CD4-positive, CD25-positive, alpha-beta regulatory T cell (primary cell): ENCODE results near the gene TPRA1. TPM values are rescaled to one million over a fixed set of nuclear protein-coding genes. Genes with fewer than 3 reads are reported as not detected.

Source experiments
- ATAC-seq, 2 donors: fragments of 150-1000 bp; cut with Tn5 transposase; one replicate each; pipeline ENCODE4 v1.10.0; 2021; ENCODE audit warnings: low read depth in 2 of 2, moderate number of reproducible peaks in 2 of 2, moderate library complexity in 1 of 2
- DNase-seq, 3 donors: peaks; one replicate each; pipeline versions ENCODE4 v3.0.0 to v3.0.0-alpha.2; 2012 to 2022; ENCODE audit warnings: mixed read lengths in 1 of 3
- H3K27ac ChIP-seq: one replicate; pipeline ENCODE4 v1.7.0; 2013; ENCODE audit warnings: mild to moderate bottlenecking, low read length; ENCODE audit not compliant: insufficient read depth, poor library complexity, severe bottlenecking
- H3K27me3 ChIP-seq: one replicate; pipeline ENCODE4 v1.7.0; 2013; ENCODE audit warnings: low read length; ENCODE audit not compliant: control insufficient read depth, insufficient read depth
- H3K36me3 ChIP-seq: one replicate; pipeline ENCODE4 v1.7.0; 2013; ENCODE audit warnings: mild to moderate bottlenecking, low read length, moderate library complexity; ENCODE audit not compliant: control insufficient read depth, insufficient read depth
- H3K4me1 ChIP-seq: 2 replicates; pipeline ENCODE4 v1.7.0; 2013; ENCODE audit warnings: mild to moderate bottlenecking, low read length; ENCODE audit not compliant: insufficient read depth, control insufficient read depth, poor library complexity, severe bottlenecking
- H3K4me3 ChIP-seq: one replicate; pipeline ENCODE4 v1.7.0; 2013; ENCODE audit warnings: low read depth, mild to moderate bottlenecking, low read length, moderate library complexity
- H3K9me3 ChIP-seq, 2 experiments: 1 replicate in 1 of 2; 2 replicates in 1 of 2; pipeline ENCODE4 v1.7.0; 2013; ENCODE audit warnings: low read length in 2 of 2, mild to moderate bottlenecking in 1 of 2, moderate library complexity in 1 of 2; ENCODE audit not compliant: control insufficient read depth in 2 of 2
- H3K27ac Mint-ChIP-seq, 3 donors: one replicate each; pipeline ENCODE4 v1.8.0; 2020 to 2022; ENCODE audit warnings: mild to moderate bottlenecking in 3 of 3, mixed read lengths in 3 of 3, moderate library complexity in 2 of 3
- H3K27me3 Mint-ChIP-seq: one replicate; pipeline ENCODE4 v1.8.0; 2022; ENCODE audit warnings: mild to moderate bottlenecking, mixed read lengths
- H3K36me3 Mint-ChIP-seq: one replicate; pipeline ENCODE4 v1.8.0; 2020; ENCODE audit warnings: mixed read lengths
- H3K4me1 Mint-ChIP-seq, 4 donors: one replicate each; pipeline ENCODE4 v1.8.0; 2020 to 2022; ENCODE audit warnings: mixed read lengths in 4 of 4, mild to moderate bottlenecking in 1 of 4
- H3K4me3 Mint-ChIP-seq, 4 donors: one replicate each; pipeline ENCODE4 v1.8.0; 2020 to 2022; ENCODE audit warnings: mild to moderate bottlenecking in 4 of 4, mixed read lengths in 4 of 4, moderate library complexity in 3 of 4
- H3K9me3 Mint-ChIP-seq, 7 donors: one replicate each; pipeline ENCODE4 v1.8.0; 2020 to 2022; ENCODE audit warnings: mixed read lengths in 7 of 7, mild to moderate bottlenecking in 3 of 7, moderate library complexity in 2 of 7
- polyA plus RNA-seq, 4 donors: library from polyadenylated mRNA; unstranded; fragments of 300-500 nt; fragmentation: Illumina TruSeq; gene quantifications; one replicate each; pipeline ENCODE4 v1.2.3, GENCODE V29; 2021
- total RNA-seq: library from RNA; stranded (reverse); gene quantifications from one replicate; pipeline ENCODE4 v1.2.3, GENCODE V29; 2022

The TPRA1 gene
- total and polyA plus RNA-seq, 5 donors from 2014 or later, result 14.0 to 27.4 (median 24.0) TPM

DNA sequence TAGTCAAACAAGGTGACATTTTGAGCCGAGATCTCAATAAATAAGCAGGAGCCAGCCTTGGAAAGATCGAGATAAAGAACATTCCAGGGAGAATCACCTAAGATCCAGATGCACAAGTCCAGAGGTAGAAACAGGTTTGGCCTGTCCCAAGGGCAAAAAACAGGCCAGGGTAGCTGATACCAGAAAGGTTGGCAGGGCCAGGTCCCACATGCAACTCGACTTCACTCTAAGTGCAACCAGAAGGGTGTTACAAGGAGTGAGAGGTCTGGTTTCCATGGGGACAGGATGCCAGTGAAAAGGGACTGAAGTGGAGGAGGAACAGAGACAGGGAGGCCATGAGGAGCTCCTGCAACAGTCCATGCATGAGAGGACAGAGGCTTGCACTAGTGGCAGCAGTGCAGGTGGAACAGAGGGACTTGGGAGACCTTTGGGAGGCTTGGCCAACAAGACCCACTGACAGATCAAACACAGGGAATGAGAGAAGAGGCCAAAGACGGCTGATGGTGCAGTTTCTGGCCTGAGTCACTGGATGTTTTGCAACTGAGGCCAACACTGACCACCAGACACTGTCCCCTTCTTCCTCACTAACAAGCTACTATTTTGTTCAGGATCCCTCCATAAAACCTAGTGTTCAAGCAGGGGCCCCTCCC, 5.2 kb downstream of the TPRA1 start:
- Histone ChIP-seq H3K9me3 (no peaks in the 10 kb centered on the region), H3K36me3 (no peaks in the 10 kb centered on the region), H3K27ac (no peak overlapping the region), H3K27me3 (no peaks in the 10 kb centered on the region), H3K4me1 (peaks cover 14% of the 10 kb centered on the region), H3K4me3 (no peak overlapping the region)
- peaks cover 0 to 2% (median 0%) of the 10 kb centered on the region in 7 donors for H3K9me3 Mint-ChIP-seq
- no peaks in the 10 kb centered on the region for H3K27me3 Mint-ChIP-seq
- DNase-seq (no peak), ATAC-seq (no peak)
- H3K27ac Mint-ChIP-seq, result peak overlapping the region in 1 of 3 donors; percentile 62
- peaks cover 3 to 50% (median 26%) of the 10 kb centered on the region in 4 donors for H3K4me1 Mint-ChIP-seq
- no peaks in the 10 kb centered on the region for H3K36me3 Mint-ChIP-seq
- H3K4me3 Mint-ChIP-seq, result peak overlapping the region in 3 of 4 donors; percentile 5 to 39 (median 16)

DNA sequence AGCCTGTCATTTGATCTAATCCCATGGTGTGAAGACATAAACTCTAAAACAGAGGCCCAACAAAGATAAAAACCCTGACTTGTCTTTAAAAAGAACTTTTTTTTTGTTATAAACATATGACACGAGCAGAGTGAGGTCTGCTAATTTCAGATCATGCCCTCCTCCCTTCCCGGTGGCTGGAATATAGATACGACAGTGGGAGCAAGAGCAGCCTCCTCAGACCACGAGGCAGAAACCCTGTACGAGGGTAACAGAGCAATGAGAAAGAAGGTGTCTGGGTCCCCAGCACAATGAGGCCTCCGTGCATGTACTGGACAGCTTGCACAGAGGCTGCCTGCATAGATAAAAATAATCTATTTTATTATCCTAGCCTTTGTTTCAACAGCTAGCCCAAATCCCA, 5.8 kb downstream of the TPRA1 start:
- H3K4me1 Mint-ChIP-seq, result peaks cover 3 to 50% (median 26%) of the 10 kb centered on the region in 4 donors
- H3K36me3 Mint-ChIP-seq, result no peaks in the 10 kb centered on the region
- peaks cover 0 to 2% (median 0%) of the 10 kb centered on the region in 7 donors for H3K9me3 Mint-ChIP-seq
- Histone ChIP-seq H3K27me3 (no peaks in the 10 kb centered on the region), H3K36me3 (no peaks in the 10 kb centered on the region), H3K27ac (no peak overlapping the region), H3K9me3 (no peaks in the 10 kb centered on the region), H3K4me3 (no peak overlapping the region), H3K4me1 (peaks cover 13% of the 10 kb centered on the region)
- H3K27me3 Mint-ChIP-seq, result no peaks in the 10 kb centered on the region
- H3K4me3 Mint-ChIP-seq, result peak overlapping the region in 2 of 4 donors; percentile 5 to 39
- no peak for DNase-seq
- no peak for ATAC-seq
- peak overlapping the region in 1 of 3 donors; percentile 73 for H3K27ac Mint-ChIP-seq

DNA sequence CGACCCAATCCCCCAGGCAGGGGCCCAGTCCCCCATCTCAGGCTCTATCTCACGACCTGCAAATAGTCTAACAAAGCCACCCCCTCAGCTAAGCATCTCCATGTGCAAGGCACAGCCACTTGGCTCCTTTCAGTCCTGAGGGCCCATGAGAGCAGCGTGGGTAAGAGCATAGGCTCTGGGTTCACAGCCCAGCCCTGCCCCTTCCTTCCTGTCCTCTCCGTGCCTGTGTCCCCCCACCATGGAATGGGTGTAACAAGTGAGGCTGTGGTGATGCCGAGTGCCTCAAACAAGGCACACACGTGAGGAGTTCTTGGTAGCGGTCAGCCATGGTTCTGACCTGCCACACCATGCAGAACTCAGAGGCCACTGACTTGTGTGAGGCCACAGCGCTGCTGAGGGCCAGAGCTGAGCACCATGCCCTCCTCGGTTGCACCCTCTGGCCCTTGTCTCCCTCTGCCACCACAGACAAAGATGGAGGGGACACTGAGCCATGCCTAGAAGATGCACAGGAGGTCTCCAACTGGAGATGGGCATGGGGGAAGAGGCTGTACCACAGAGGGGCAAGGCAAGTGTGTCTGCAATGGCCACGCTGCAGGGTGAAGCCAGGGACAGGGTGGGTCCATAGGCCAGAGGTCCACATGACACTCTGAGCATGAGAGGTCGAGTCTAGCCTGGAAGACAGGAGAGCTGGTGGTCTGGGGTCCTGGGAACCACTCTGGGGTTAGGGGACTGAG, 10.0 kb downstream of the TPRA1 start:
- H3K4me1 Mint-ChIP-seq, result peaks cover 0 to 36% (median 20%) of the 10 kb centered on the region in 4 donors
- Histone ChIP-seq H3K4me1 (peaks cover 1% of the 10 kb centered on the region), H3K36me3 (no peaks in the 10 kb centered on the region), H3K27me3 (no peaks in the 10 kb centered on the region), H3K27ac (no peak overlapping the region), H3K9me3 (no peaks in the 10 kb centered on the region), H3K4me3 (no peak overlapping the region)
- H3K4me3 Mint-ChIP-seq, result no peak overlapping the region
- ATAC-seq, result no peak
- no peaks in the 10 kb centered on the region for H3K27me3 Mint-ChIP-seq
- H3K9me3 Mint-ChIP-seq, result peaks cover 0 to 2% (median 0%) of the 10 kb centered on the region in 7 donors
- H3K27ac Mint-ChIP-seq, result no peak overlapping the region
- no peak for DNase-seq
- H3K36me3 Mint-ChIP-seq, result peaks cover 4% of the 10 kb centered on the region

DNA sequence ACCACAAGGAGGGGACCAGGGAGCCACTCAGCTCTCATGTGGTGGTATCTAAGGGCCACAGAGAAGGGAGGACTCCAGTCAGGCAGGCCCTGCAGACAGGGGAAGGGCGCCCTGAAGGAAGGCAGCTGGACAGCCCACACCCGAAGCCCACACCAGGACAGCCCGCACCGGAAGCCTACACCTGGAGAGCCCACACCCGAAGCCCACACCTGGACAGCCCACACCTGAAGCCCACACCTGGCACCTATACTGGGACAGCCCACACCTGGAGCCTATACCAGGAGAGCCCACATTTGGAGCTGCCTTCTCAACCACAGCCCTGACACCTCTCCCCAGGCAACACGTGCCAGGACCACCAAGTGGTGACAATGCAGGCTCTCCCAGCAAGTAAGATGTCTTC, 11.7 kb downstream of the TPRA1 start:
- Histone ChIP-seq H3K36me3 (peaks cover 3% of the 10 kb centered on the region), H3K4me1 (peaks cover 7% of the 10 kb centered on the region), H3K4me3 (no peak overlapping the region), H3K27ac (no peak overlapping the region), H3K27me3 (no peaks in the 10 kb centered on the region), H3K9me3 (no peaks in the 10 kb centered on the region)
- Mint-ChIP-seq H3K27ac (no peak overlapping the region), H3K27me3 (no peaks in the 10 kb centered on the region), H3K9me3 (no peaks in the 10 kb centered on the region), H3K4me1 (peaks cover 0 to 32% (median 16%) of the 10 kb centered on the region in 4 donors), H3K36me3 (peaks cover 4% of the 10 kb centered on the region), H3K4me3 (no peak overlapping the region)
- DNase-seq (no peak), ATAC-seq (no peak)

DNA sequence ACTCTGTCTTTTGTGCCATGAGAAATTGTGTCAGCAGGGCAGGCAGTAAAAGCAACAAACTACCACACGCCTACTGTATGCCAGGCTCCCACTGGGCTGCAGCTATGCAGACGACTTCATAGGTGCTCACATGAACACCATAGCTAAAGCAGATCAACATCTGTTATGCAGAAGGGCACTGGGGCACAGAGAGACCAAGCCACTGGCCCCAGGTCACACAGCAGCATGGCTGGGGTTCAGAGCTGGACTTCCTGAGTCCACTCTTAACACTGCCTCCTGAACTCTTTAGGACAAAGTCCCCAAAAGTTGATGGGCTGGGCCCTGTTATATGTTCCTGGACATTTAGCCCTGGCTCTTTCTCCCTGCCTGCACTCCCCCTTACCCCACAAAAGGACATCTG, 12.4 kb downstream of the TPRA1 start:
- ATAC-seq (no peak), DNase-seq (no peak)
- Mint-ChIP-seq H3K27ac (peak overlapping the region in 1 of 3 donors; percentile 41), H3K9me3 (no peaks in the 10 kb centered on the region), H3K36me3 (peaks cover 4% of the 10 kb centered on the region), H3K27me3 (no peaks in the 10 kb centered on the region), H3K4me1 (peaks cover 0 to 32% (median 16%) of the 10 kb centered on the region in 4 donors), H3K4me3 (no peak overlapping the region)
- H3K36me3 ChIP-seq, result peaks cover 3% of the 10 kb centered on the region
- peaks cover 7% of the 10 kb centered on the region for H3K4me1 ChIP-seq
- no peaks in the 10 kb centered on the region for H3K27me3 ChIP-seq
- H3K9me3 ChIP-seq, result no peaks in the 10 kb centered on the region
- H3K27ac ChIP-seq, result no peak overlapping the region
- H3K4me3 ChIP-seq, result no peak overlapping the region

DNA sequence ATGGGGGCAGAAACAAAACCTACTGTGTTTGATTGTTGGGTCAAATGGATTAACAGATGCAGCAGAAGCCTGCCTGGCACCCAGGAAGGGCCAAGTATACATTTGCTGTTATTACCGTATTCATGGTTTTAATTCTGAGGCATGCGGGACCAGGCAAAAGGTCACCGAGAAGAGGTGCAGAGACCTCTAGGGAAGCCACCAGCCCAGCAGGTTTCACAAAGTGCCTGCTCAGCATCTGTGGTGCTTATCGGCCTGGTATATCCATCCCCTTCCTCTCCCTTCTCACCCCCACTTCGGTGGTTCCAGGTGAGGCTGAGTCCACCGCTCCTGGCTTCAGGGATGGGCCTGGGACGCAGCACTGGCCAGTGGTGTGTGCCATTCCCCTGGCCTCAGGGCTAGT, 13.1 kb downstream of the TPRA1 start:
- H3K27ac Mint-ChIP-seq, result no peak overlapping the region
- ATAC-seq, result no peak

DNA sequence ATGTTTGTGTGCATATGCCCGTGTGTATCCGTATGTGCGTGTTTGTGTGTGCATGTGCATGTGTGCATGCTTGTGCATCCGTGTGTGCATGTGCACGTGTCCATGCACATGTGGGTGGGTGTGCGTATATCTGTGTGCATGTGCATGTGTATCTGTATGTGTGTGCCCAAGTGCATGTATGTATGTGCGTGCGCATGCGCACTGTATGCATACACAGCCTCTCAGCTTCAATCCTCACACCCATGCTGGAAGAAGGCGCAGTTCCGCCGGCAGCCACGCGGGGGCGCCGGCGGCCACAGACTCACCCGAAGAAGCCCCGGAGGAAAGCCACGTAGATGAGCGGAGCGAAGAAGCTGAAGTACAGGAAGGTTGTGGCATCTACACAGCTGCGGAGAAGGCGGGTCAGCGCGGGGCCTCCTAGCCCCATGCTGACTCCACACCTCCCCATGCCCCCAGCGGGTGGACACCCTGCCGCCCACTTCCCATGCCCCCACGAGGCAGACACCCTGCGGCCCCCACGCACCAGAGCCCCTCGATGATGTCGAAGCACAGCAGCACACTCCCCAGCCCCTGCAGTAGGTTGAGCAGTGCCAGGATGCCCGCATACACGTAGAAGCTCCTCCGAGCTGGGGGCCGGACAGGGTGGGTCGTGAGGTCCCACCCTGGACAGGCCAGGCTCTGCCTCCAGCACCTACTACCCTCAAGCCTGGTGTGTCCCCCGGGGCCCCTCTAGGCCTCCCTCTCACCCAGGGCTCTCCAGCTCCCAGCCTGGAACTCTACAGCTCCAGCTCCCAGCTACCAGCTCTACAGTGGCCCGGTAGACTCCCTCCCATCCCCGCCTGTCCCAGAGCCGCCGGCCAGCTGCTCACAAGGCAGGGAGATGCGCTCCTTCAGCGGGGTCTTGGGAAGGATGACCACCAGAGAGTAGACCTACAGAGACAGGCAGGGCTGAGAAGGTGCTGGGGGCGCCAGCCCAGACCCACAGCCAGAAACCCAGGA, 15.4 kb downstream of the TPRA1 start:
- H3K36me3 ChIP-seq, result peaks cover 20% of the 10 kb centered on the region
- H3K4me3 Mint-ChIP-seq, result peak overlapping the region in 3 of 4 donors; percentile 1 to 75 (median 11)
- no peak overlapping the region for H3K27ac ChIP-seq
- H3K4me1 Mint-ChIP-seq, result peaks cover 0 to 22% (median 12%) of the 10 kb centered on the region in 4 donors
- no peak overlapping the region for H3K4me3 ChIP-seq
- DNase-seq, result peak; percentile 74 to 91 (median 81)
- H3K36me3 Mint-ChIP-seq, result peaks cover 19% of the 10 kb centered on the region
- peak; percentile 90 to 93 for ATAC-seq
- no peaks in the 10 kb centered on the region for H3K27me3 ChIP-seq
- H3K27me3 Mint-ChIP-seq, result no peaks in the 10 kb centered on the region
- H3K9me3 ChIP-seq, result no peaks in the 10 kb centered on the region
- peaks cover 7% of the 10 kb centered on the region for H3K4me1 ChIP-seq
- no peaks in the 10 kb centered on the region for H3K9me3 Mint-ChIP-seq
- peak overlapping the region in 2 of 3 donors; percentile 21 to 86 for H3K27ac Mint-ChIP-seq

More for the DNA sequence above, 13.1 kb downstream of the TPRA1 start:
- H3K4me3 Mint-ChIP-seq, result no peak overlapping the region
- Histone ChIP-seq H3K4me1 (peaks cover 7% of the 10 kb centered on the region), H3K27ac (no peak overlapping the region), H3K27me3 (no peaks in the 10 kb centered on the region), H3K4me3 (no peak overlapping the region), H3K36me3 (peaks cover 9% of the 10 kb centered on the region), H3K9me3 (no peaks in the 10 kb centered on the region)
- H3K4me1 Mint-ChIP-seq, result peaks cover 0 to 32% (median 16%) of the 10 kb centered on the region in 4 donors
- H3K9me3 Mint-ChIP-seq, result no peaks in the 10 kb centered on the region
- H3K27me3 Mint-ChIP-seq, result no peaks in the 10 kb centered on the region
- DNase-seq, result no peak
- H3K36me3 Mint-ChIP-seq, result peaks cover 8% of the 10 kb centered on the region
